Neural progenitor cell (in vitro differentiated cells): Measurements from ENCODE around the gene C12orf75.

Source experiments
- CTCF ChIP-seq: fragments of 200-600 bp; sonication (generic); IDR thresholded peaks from 2 replicates; pipeline ENCODE4 v1.5.1; 2017; ENCODE audit warnings: antibody characterized with exemption, mild to moderate bottlenecking
- EZH2 ChIP-seq: fragments of 200-600 bp; sonication (generic); IDR thresholded peaks from 2 replicates; pipeline ENCODE4 v1.6.1; 2017; ENCODE audit warnings: antibody characterized with exemption, mild to moderate bottlenecking, moderate library complexity
- EZH2phosphoT487 ChIP-seq: fragments of 200-600 bp; sonication (generic); IDR thresholded peaks from 2 replicates; pipeline ENCODE4 v1.6.1; 2017; ENCODE audit warnings: antibody characterized with exemption

GRCh38 chr12:105406497-105406896 is 76.0 kb downstream of the C12orf75 start:
- TF ChIP-seq CTCF: no peak
- no peak for TF ChIP-seq EZH2phosphoT487
- TF ChIP-seq EZH2: no peak
